HepG2 (cell line): ENCODE results near the gene TMEM86B. TPM values are rescaled to one million over a fixed set of nuclear protein-coding genes. Genes with fewer than 3 reads are reported as not detected.

Experiments used
- ATF2 ChIP-seq: sonication (generic); formaldehyde crosslinking; IDR thresholded peaks from 2 replicates; pipeline ENCODE4 v1.4.0; 2020; ENCODE audit warnings: missing genetic modification reagents
- BCL6 ChIP-seq: IDR thresholded peaks from 2 replicates; pipeline ENCODE4 v1.6.1; 2016; ENCODE audit warnings: missing genetic modification reagents, missing compliant biosample characterization
- EEA1 ChIP-seq: sonication (generic); formaldehyde crosslinking; IDR thresholded peaks from 2 replicates; pipeline ENCODE4 v1.5.1; 2020; ENCODE audit warnings: mild to moderate bottlenecking, missing genetic modification reagents, borderline replicate concordance
- MAX ChIP-seq: IDR thresholded peaks from 2 replicates; pipeline ENCODE4 v1.6.1; 2012; ENCODE audit warnings: inconsistent platforms
- PATZ1 ChIP-seq: sonication (generic); formaldehyde crosslinking; IDR thresholded peaks from 2 replicates; pipeline ENCODE4 v1.4.0; 2020; ENCODE audit warnings: missing genetic modification reagents
- ZBTB3 ChIP-seq: sonication (generic); formaldehyde crosslinking; IDR thresholded peaks from 2 replicates; pipeline ENCODE4 v1.4.0; 2020; ENCODE audit warnings: low read depth, mild to moderate bottlenecking, moderate library complexity, missing genetic modification reagents, borderline replicate concordance
- ZNF503 ChIP-seq: sonication (generic); formaldehyde crosslinking; IDR thresholded peaks from 2 replicates; pipeline ENCODE4 v1.4.0; 2020; ENCODE audit warnings: missing genetic modification reagents
- ZNF687 ChIP-seq: sonication (generic); formaldehyde crosslinking; IDR thresholded peaks from 2 replicates; pipeline ENCODE4 v1.5.1; 2020; ENCODE audit warnings: mild to moderate bottlenecking, missing genetic modification reagents, moderate library complexity
- polyA plus RNA-seq, 8 experiments: library from polyadenylated mRNA; depleted of rRNA in 3 of 8; stranded (reverse) in 7 of 8; unstranded in 1 of 8; fragments of >200 nt; fragmentation: Illumina TruSeq in 4 of 8; extraction: Trizol in 4 of 8; gene quantifications; 2 replicates each; pipeline versions ENCODE4 v1.2.1 to v1.2.3, GENCODE V29; 2011 to 2016; ENCODE audit warnings: low read depth in 4 of 8, missing spikeins in 1 of 8, mixed read lengths in 1 of 8; ENCODE audit not compliant: insufficient read depth in 1 of 8
- total RNA-seq, 5 experiments: library from RNA; depleted of rRNA; stranded (reverse); fragments of >200 nt; fragmentation: Illumina TruSeq; extraction: Trizol; gene quantifications; 2 replicates each; pipeline ENCODE4 v1.2.3, GENCODE V29; 2016; ENCODE audit warnings: low read depth in 1 of 5

TMEM86B gene
- total and polyA plus RNA-seq, 2 of the 13 experiments (the other 11 are each of a cell fraction or from before 2014, with no cell fraction given): 7.7 to 9.6 TPM

- TF ChIP-seq ZBTB3 (CRISPR knock-in tag) (no peak), EEA1 (0 out of 2 replicates have a peak, but pooled peaks have one; percentile 28), ZNF687 (peak; percentile 57), ATF2 (CRISPR knock-in tag) (0 out of 2 replicates have a peak, but pooled peaks have one; percentile 16), PATZ1 (CRISPR knock-in tag) (peak; percentile 50; the same call in 1 of the 2 replicates), ZNF503 (CRISPR knock-in tag) (no peak), MAX (peak; percentile 25; the same call in 1 of the 2 replicates), BCL6 (no peak)
Observed at GRCh38 chr19:55229789-55230182, 1.2 kb upstream of the TMEM86B start (continued).
